ENCODE results near the gene RAE1.
"Not testable (repeated sequence)": the region's sequence is repeated elsewhere in the genome, so short reads cannot be mapped to it uniquely, and the experiment has no call there.

RAE1 gene

GRCh38 chr20:57326667-57327455 lies 24.2 kb upstream of the RAE1 start:
- DNase-seq = no peak

GRCh38 chr20:57327820-57328219 lies 23.2 kb upstream of the RAE1 start:
- DNase-seq = no peak

DNA sequence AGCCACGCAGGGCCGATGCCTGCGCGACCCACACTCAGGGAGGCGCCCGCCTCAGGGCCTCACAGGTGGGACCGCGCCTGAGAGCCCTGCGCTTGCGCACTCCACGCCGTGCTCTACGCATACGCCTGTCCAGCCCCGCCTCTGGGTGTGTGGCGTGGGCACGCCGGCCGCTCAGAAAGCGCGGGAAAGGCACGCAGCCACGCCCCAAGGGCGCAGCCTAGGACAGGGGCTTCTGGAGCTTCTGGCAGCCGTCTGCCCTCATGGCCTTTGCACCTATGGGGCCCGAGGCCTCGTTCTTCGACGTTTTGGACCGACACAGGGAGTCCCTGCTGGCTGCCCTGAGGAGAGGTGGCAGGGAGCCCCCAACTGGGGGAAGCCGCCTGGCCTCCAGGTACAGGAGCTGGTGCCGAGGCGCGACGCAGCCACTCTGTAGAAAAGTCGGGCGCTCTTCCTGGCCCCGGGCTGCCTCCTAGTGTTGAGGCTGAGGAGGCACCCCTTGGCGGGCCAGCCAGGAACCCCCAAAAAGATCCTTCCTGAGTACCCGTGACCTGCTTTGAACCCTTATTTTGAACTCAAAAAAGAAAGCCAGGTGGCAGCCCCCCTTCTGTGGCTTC lies 21.3 kb upstream of the RAE1 start, which contains the start of gene SPO11:
Gene SPO11 (plus strand): TSS at position 196 of the 614 bp plus-strand sequence. CDS start 65 bp downstream, at position 261.
- no peak for DNase-seq

DNA sequence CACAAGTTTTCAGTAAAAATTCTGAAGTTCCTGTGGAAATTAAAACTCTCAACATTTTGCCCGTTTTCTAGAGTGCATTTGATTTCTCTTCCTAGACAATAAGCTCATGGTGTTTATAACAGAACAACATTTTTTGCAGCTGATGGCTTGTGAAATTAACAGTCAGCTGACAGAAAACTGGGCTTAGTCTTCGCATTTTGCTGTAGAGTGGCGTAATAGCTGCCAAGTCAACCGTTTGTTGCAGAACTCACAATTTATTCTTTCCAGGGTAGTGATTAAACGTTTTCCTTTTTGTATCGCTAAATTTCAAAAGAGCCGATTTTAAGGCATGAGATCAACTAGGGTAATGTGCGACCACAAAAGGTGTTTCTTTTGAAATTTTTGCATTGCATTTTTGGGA lies 20.1 kb upstream of the RAE1 start:
- no peak for DNase-seq

GRCh38 chr20:57332105-57333089 lies 18.7 kb upstream of the RAE1 start:
- DNase-seq = no peak

GRCh38 chr20:57335392-57335791 lies 15.7 kb upstream of the RAE1 start:
- no peak for DNase-seq

GRCh38 chr20:57341663-57342062 lies 9.4 kb upstream of the RAE1 start:
- no peak for DNase-seq

- DNase-seq = no peak
These were observed 8.2 kb upstream of the RAE1 start for GRCh38 chr20:57342829-57343228.

DNA sequence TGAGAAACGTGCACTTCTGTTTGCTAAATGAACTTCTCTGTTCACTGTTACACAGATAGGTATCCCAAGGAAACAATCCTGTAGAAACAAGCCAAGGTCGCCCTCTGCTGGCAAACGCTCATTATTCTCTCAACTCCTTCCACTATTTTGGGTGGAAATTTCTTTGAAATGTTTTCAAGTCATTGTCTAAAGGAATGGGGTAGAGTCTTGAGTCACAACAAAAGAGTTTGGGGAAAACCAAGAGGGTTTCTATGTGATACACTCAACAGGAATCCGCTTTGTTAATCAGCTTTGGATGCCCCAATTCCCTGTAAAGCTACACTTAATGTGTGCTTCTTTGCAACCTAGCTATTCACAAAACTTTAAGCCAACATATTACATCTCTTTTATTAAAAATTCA lies 4.6 kb upstream of the RAE1 start:
- DNase-seq = peak; percentile 66

- no peak for DNase-seq
These were observed 3.7 kb upstream of the RAE1 start for GRCh38 chr20:57347393-57347792.

GRCh38 chr20:57348200-57348921 lies 2.7 kb upstream of the RAE1 start:
- DNase-seq = not testable (repeated sequence)

DNA sequence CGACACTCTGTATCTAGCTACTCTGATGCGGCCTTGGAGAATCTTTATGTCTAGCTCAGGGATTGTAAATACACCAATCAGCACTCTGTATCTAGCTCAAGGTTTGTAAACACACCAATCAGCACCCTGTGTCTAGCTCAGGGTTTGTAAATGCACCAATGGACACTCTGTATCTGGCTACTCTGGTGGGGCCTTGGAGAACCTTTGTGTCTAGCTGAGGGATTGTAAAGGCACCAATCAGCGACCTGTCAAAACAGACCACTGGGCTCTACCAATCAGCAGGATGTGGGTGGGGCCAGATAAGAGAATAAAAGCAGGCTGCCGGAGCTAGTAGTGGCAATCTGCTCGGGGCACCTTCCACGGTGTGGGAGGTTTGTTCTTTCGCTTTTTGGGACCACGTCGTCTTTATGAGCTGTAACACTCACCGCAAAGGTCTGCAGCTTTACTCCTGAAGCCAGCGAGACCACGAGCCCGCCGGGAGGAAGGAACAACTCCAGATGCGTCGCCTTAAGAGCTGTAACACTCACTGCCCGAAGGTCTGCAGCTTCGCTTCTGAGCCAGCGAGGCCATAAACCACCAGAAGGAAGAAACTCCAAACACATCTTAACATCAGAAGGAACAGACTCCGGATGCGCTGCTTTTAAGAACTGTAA lies 2.0 kb upstream of the RAE1 start:
- not testable (repeated sequence) for DNase-seq

GRCh38 chr20:57350081-57350710 lies 859 bp upstream of the RAE1 start:
- no peak for DNase-seq

- not testable (repeated sequence) for DNase-seq
These were observed 371 bp upstream of the RAE1 start for GRCh38 chr20:57350726-57351041.

DNA sequence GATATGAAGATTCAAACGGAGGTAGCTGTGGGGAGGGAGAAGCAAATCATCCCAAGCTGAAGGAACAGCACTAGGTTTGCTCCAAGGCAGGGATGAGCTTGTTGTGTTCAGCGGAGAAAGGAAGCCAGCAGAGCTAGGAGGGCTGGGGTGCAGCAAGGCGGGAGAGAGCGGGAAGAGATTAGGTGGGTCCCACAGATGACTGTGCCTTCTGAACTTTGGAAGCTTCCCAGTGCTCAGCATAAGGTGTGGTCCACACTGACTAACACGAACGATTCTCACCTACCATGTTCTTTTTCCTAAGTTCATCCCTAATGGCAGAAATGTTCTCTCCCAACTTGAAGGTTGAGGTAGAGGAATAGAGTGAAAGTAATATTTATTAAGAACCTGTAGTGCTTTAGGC lies 1.2 kb downstream of the RAE1 start:
- DNase-seq = no peak

- no peak for DNase-seq
These were observed 2.3 kb downstream of the RAE1 start for GRCh38 chr20:57353351-57353750.

DNA sequence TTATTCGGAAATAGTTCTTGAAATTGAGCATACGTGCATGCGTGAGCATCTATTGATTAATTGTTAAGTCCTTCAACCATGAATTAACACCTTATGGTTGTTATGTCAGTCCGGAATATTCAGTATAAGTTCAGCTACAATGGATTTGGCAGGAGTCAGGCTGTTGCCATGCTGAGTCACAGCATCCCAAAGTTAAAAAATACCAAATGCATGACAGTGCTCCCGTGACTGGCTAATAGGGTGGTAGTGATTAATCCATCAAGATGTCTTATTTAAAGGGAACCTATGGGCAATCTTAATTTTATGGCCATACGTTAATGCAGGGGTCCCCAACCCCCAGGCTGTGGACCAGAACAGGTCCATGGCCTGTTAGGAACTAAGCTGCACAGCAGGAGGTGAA lies 10.5 kb downstream of the RAE1 start:
- no peak for DNase-seq

GRCh38 chr20:57364451-57364850 lies 13.4 kb downstream of the RAE1 start:
- no peak for DNase-seq

- DNase-seq = no peak
These were observed 18.5 kb downstream of the RAE1 start for GRCh38 chr20:57369596-57369995.

GRCh38 chr20:57370316-57370715 lies 19.3 kb downstream of the RAE1 start:
- no peak for DNase-seq

DNA sequence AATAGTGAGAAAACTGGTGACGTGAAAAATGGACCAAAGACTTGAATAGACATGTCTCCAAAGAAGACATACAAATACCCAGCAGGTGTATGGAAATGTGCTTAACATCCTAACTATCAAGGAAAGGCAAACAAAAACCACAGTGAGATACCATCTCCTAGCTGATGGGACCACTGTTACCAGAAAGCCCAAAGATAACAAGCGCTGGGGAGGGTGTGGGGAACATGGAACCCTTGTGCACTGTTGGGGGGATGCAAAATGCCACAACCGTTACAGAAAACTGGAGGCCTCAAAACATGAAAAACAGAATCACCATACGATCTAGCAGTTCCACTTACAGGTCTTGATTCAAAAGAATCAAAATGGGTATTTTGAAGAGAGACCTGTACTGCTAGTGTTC lies 20.3 kb downstream of the RAE1 start:
- DNase-seq = no peak

DNA sequence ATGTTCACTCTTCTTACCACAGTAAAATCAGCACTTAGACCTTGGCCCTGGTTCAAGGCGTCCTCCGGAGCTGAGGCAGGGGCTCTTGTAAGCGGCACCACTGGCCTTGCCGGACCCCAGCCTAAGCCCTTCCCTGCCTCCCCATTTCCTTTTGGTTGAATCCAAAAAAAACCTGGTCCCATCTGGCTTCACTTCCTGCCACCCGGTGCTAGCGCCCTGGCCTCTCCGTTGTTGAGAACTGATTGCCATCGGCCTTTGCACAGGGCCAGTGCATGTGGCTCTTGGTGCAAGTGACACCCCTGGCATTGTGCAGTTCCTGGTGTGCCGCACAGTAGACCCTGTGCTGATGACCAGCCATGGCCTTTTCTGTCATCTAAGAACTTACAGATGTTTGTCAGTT lies 21.1 kb downstream of the RAE1 start:
- DNase-seq = no peak
